Choroid plexus epithelial cell (primary cell): ENCODE data around the gene GPBP1L1.
"Not testable (repeated sequence)": the region's sequence is repeated elsewhere in the genome, so short reads cannot be mapped to it uniquely, and the experiment has no call there.

ENCODE experiments used
- DNase-seq: peaks from one replicate; pipeline ENCODE4 v3.0.0-alpha.2; 2010; ENCODE audit warnings: low read depth
- H3K4me3 ChIP-seq: 2 replicates; pipeline ENCODE4 v1.5.1; 2011; ENCODE audit warnings: low read depth, mild to moderate bottlenecking, control low read depth, low read length, moderate library complexity
- CTCF ChIP-seq: conservative IDR thresholded peaks from 2 replicates; pipeline ENCODE4 v1.5.1; 2011; ENCODE audit warnings: low read depth, mild to moderate bottlenecking, control low read depth, inconsistent platforms, low read length, moderate library complexity

The GPBP1L1 gene

GRCh38 chr1:45718289-45718688 lies 32.0 kb upstream of the GPBP1L1 start:
- TF ChIP-seq CTCF, result no peak
- DNase-seq, result no peak
- no peak overlapping the region for H3K4me3 ChIP-seq

GRCh38 chr1:45717386-45717785 lies 31.1 kb upstream of the GPBP1L1 start:
- not testable (repeated sequence) for H3K4me3 ChIP-seq
- DNase-seq, result peak; percentile 43

- no peak for DNase-seq
- TF ChIP-seq CTCF, result no peak
- no peak overlapping the region for H3K4me3 ChIP-seq
These were observed 30.4 kb upstream of the GPBP1L1 start for GRCh38 chr1:45716700-45717099.

- TF ChIP-seq CTCF, result no peak
- H3K4me3 ChIP-seq, result no peak overlapping the region
- DNase-seq, result no peak
These were observed 27.4 kb upstream of the GPBP1L1 start for GRCh38 chr1:45713711-45714110.

GRCh38 chr1:45704637-45705036 lies 18.3 kb upstream of the GPBP1L1 start:
- no peak overlapping the region for H3K4me3 ChIP-seq
- no peak for DNase-seq
- no peak for TF ChIP-seq CTCF

GRCh38 chr1:45694823-45695222 lies 8.5 kb upstream of the GPBP1L1 start:
- no peak overlapping the region for H3K4me3 ChIP-seq
- DNase-seq, result no peak
- TF ChIP-seq CTCF, result no peak

GRCh38 chr1:45693811-45694210 lies 7.5 kb upstream of the GPBP1L1 start:
- not testable (repeated sequence) for DNase-seq

GRCh38 chr1:45687754-45688740 lies 1.7 kb upstream of the GPBP1L1 start, which contains the start of gene TMEM69:
TSS of gene TMEM69 (plus strand) at chr1:45688181. CDS start at chr1:45691069, 2,888 bp downstream.
- peak within 1 kb of the TSS; percentile 98 for H3K4me3 ChIP-seq
- peak; percentile 3 for TF ChIP-seq CTCF
- DNase-seq, result peak; percentile 95

More at GRCh38 chr1:45693811-45694210, 7.5 kb upstream of the GPBP1L1 start:
- H3K4me3 ChIP-seq, result not testable (repeated sequence)
